ENCODE measurements around the gene MYH1.

MYH1 gene

GRCh38 chr17:10518271-10519037 lies at the start of gene MYH1:
Gene MYH1, minus strand, starts transcription at chr17:10518542. Its CDS starts 1,900 bp downstream, at chr17:10516642.
- in situ Hi-C loops (cut with MboI; ENCODE audit: low pct_unique_long_range_greater_than_20kb, low sequenced_read_pairs, unreplicated experiment): no loop called here
- TF ChIP-seq CTCF (IDR thresholded peaks at IDR 0.05; ENCODE audit: extremely low read depth, insufficient read depth, missing control alignments): no peak
- DNase-seq (ENCODE audit: low spot score): no peak

- TF ChIP-seq CTCF (IDR thresholded peaks at IDR 0.05; ENCODE audit: extremely low read depth, insufficient read depth, missing control alignments): no peak
- in situ Hi-C loops (cut with MboI; ENCODE audit: low pct_unique_long_range_greater_than_20kb, low sequenced_read_pairs, unreplicated experiment): no loop called here
- DNase-seq (ENCODE audit: low spot score): no peak
Measured at GRCh38 chr17:10563991-10564660, 45.8 kb upstream of the MYH1 start.

- no peak for TF ChIP-seq CTCF (IDR thresholded peaks at IDR 0.05; ENCODE audit: extremely low read depth, insufficient read depth, missing control alignments)
- no peak for DNase-seq (ENCODE audit: low spot score)
- in situ Hi-C loops (cut with MboI; ENCODE audit: low pct_unique_long_range_greater_than_20kb, low sequenced_read_pairs, unreplicated experiment): no loop called here
Measured at GRCh38 chr17:10558049-10558448, 39.7 kb upstream of the MYH1 start.

- no peak for TF ChIP-seq CTCF (IDR thresholded peaks at IDR 0.05; ENCODE audit: extremely low read depth, insufficient read depth, missing control alignments)
- in situ Hi-C loops (cut with MboI; ENCODE audit: low pct_unique_long_range_greater_than_20kb, low sequenced_read_pairs, unreplicated experiment): no loop called here
- DNase-seq (ENCODE audit: low spot score): no peak
Measured at GRCh38 chr17:10557422-10557821, 39.1 kb upstream of the MYH1 start.

GRCh38 chr17:10556301-10557005 lies 38.1 kb upstream of the MYH1 start:
- in situ Hi-C loops (cut with MboI; ENCODE audit: low pct_unique_long_range_greater_than_20kb, low sequenced_read_pairs, unreplicated experiment): no loop called here
- no peak for TF ChIP-seq CTCF (IDR thresholded peaks at IDR 0.05; ENCODE audit: extremely low read depth, insufficient read depth, missing control alignments)
- no peak for DNase-seq (ENCODE audit: low spot score)

GRCh38 chr17:10550014-10550413 lies 31.7 kb upstream of the MYH1 start:
- DNase-seq (ENCODE audit: low spot score): no peak
- TF ChIP-seq CTCF (IDR thresholded peaks at IDR 0.05; ENCODE audit: extremely low read depth, insufficient read depth, missing control alignments): no peak
- in situ Hi-C loops (cut with MboI; ENCODE audit: low pct_unique_long_range_greater_than_20kb, low sequenced_read_pairs, unreplicated experiment): no loop called here
